ENCODE measurements around the gene DDIAS. TPM values are rescaled to one million over a fixed set of nuclear protein-coding genes. Genes with fewer than 3 reads are reported as not detected.

DDIAS gene
- total RNA-seq, 1 experiment from 2014 or later = 17.1 TPM

DNA sequence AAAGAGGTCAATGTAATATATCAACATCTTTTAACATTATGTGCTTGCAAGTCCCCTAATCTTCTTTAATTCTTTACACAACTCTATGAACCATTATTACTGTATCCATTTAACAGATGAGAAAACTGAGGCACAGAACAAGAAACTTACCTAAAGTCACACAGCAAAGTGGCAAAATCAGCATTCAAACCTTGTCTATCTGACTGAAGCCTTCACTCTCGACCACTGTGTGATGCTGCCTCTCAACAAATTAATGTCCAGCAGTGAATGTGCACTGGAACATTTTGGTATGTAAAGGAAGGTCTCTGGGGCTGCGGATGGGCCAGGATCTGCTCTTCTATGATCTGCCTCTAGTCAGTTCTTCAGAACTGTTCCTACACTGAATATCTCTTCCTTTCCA is 43.4 kb upstream of the DDIAS start:
- H3K27me3 ChIP-seq (ENCODE audit: insufficient read depth, low read length) = no peaks in the 10 kb centered on the region
- intact Hi-C loops (cut with micrococcal nuclease) = no loop called here
- BruUV-seq (replicated peaks) = no TSS peak
- no peaks in the 10 kb centered on the region for H3K9me3 ChIP-seq (ENCODE audit: control insufficient read depth in 1 of 2, insufficient read depth in 1 of 2, low read depth in 1 of 2, low read length in 2 of 2)
- CTCF ChIA-PET = no interaction called here
- no peaks in the 10 kb centered on the region for H3K79me2 ChIP-seq (ENCODE audit: insufficient read depth, low read length)
- H3K36me3 ChIP-seq (ENCODE audit: control insufficient read depth in 1 of 2, insufficient read depth in 2 of 2, low read length in 2 of 2) = no peaks in the 10 kb centered on the region
- no peaks in the 10 kb centered on the region for H3K9me2 ChIP-seq (ENCODE audit: insufficient read depth)
- POLR2A ChIA-PET = no interaction called here
- TF ChIP-seq POLR2AphosphoS5 (IDR thresholded peaks at IDR 0.05; ENCODE audit: low read depth, low read length) (no peak), SRF (IDR thresholded peaks at IDR 0.05; ENCODE audit: low read depth) (no peak), FOSL1 (IDR thresholded peaks at IDR 0.05; ENCODE audit: low read depth) (no peak), ZFX (IDR thresholded peaks at IDR 0.05) (no peak), TCF7L2 (IDR thresholded peaks at IDR 0.05; ENCODE audit: borderline replicate concordance, extremely low read depth, insufficient read depth, insufficient read length) (no peak), POLR2A (IDR thresholded peaks at IDR 0.05; ENCODE audit: borderline replicate concordance, extremely low read depth, insufficient read depth, insufficient read length) (no peak), ELF1 (IDR thresholded peaks at IDR 0.05; ENCODE audit: borderline replicate concordance, low read depth) (no peak), SIN3A (IDR thresholded peaks at IDR 0.05; ENCODE audit: low read depth) (no peak), SP1 (IDR thresholded peaks at IDR 0.05; ENCODE audit: low read depth) (no peak), CEBPB (IDR thresholded peaks at IDR 0.05; ENCODE audit: low read depth) (no peak), EZH2 (IDR thresholded peaks at IDR 0.05) (no peak)
- TF ChIP-seq, protein P1, sequence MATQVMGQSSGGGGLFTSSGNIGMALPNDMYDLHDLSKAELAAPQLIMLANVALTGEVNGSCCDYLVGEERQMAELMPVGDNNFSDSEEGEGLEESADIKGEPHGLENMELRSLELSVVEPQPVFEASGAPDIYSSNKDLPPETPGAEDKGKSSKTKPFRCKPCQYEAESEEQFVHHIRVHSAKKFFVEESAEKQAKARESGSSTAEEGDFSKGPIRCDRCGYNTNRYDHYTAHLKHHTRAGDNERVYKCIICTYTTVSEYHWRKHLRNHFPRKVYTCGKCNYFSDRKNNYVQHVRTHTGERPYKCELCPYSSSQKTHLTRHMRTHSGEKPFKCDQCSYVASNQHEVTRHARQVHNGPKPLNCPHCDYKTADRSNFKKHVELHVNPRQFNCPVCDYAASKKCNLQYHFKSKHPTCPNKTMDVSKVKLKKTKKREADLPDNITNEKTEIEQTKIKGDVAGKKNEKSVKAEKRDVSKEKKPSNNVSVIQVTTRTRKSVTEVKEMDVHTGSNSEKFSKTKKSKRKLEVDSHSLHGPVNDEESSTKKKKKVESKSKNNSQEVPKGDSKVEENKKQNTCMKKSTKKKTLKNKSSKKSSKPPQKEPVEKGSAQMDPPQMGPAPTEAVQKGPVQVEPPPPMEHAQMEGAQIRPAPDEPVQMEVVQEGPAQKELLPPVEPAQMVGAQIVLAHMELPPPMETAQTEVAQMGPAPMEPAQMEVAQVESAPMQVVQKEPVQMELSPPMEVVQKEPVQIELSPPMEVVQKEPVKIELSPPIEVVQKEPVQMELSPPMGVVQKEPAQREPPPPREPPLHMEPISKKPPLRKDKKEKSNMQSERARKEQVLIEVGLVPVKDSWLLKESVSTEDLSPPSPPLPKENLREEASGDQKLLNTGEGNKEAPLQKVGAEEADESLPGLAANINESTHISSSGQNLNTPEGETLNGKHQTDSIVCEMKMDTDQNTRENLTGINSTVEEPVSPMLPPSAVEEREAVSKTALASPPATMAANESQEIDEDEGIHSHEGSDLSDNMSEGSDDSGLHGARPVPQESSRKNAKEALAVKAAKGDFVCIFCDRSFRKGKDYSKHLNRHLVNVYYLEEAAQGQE (IDR thresholded peaks at IDR 0.05; ENCODE audit: low read depth) = no peak
- TF ChIP-seq, protein P2, sequence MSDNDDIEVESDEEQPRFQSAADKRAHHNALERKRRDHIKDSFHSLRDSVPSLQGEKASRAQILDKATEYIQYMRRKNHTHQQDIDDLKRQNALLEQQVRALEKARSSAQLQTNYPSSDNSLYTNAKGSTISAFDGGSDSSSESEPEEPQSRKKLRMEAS (IDR thresholded peaks at IDR 0.05) = no peak
- no peaks in the 10 kb centered on the region for H4K20me1 ChIP-seq (ENCODE audit: insufficient read depth)
- RAD21 ChIA-PET (ENCODE audit: low non-redundant PET in 1 of 2, low total read pairs in 2 of 2, uncharacterized antibody in 2 of 2, unreplicated experiment in 2 of 2) = no interaction called here
- H3K4me3 ChIP-seq (replicated peaks in 1 of 2; ENCODE audit: low read depth in 1 of 2, low read length in 2 of 2) = no peak overlapping the region
- DNase-seq (ENCODE audit: low read depth, low spot score) = no peak
- no peak overlapping the region for H2AFZ ChIP-seq (ENCODE audit: low read depth, low read length, poor library complexity, severe bottlenecking)
- peak overlapping the region; percentile 24; the same call in 1 of the 2 replicates for H3K27ac ChIP-seq (ENCODE audit: low read depth, low read length)
- H3K9ac ChIP-seq (ENCODE audit: low read length) = no peak overlapping the region
- peak; percentile 52; the same call in 1 of the 2 replicates for ATAC-seq
- peaks cover 11 to 17% of the 10 kb centered on the region in 2 experiments for H3K4me1 ChIP-seq (ENCODE audit: control insufficient read depth in 1 of 2, insufficient read depth in 2 of 2, low read length in 2 of 2)
- H3K4me2 ChIP-seq (ENCODE audit: low read length) = peak overlapping the region; percentile 54

Measured in HCT116 (cell line).